GM12891 (cell line): ENCODE data around the gene CITED2.

Experiments
- PAX5 ChIP-seq: IDR thresholded peaks from 2 replicates; pipeline ENCODE4 v1.6.1; 2011; ENCODE audit warnings: low read length, moderate library complexity, mild to moderate bottlenecking; ENCODE audit not compliant: insufficient read depth, severe bottlenecking
- POLR2A ChIP-seq: IDR thresholded peaks from 2 replicates; pipeline ENCODE4 v1.6.1; 2011; ENCODE audit warnings: low read depth, low read length, control low read depth
- POLR2AphosphoS5 ChIP-seq: IDR thresholded peaks from 2 replicates; pipeline ENCODE4 v1.6.1; 2011; ENCODE audit warnings: low read depth, low read length, control low read depth
- POU2F2 ChIP-seq: IDR thresholded peaks from 2 replicates; pipeline ENCODE4 v1.6.1; 2011; ENCODE audit warnings: low read depth, mild to moderate bottlenecking, control low read depth, low read length, moderate library complexity
- SPI1 ChIP-seq: IDR thresholded peaks from 2 replicates; pipeline ENCODE4 v1.6.1; 2011; ENCODE audit warnings: low read depth, low read length, control low read depth
- TAF1 ChIP-seq: IDR thresholded peaks from 2 replicates; pipeline ENCODE4 v1.6.1; 2011; ENCODE audit warnings: low read depth, low read length, control low read depth

GRCh38 chr6:139370283-139370998 is 4.0 kb downstream of the CITED2 start:
- TF ChIP-seq TAF1: no peak
- TF ChIP-seq POLR2AphosphoS5: no peak
- no peak for TF ChIP-seq POLR2A
- no peak for TF ChIP-seq PAX5
- no peak for TF ChIP-seq SPI1
- TF ChIP-seq POU2F2: no peak
